HG03520 (cell line): ENCODE results near the gene LYZL2.
A peak's percentile ranks its signal among the peaks of the same experiment; 100 is the strongest.
"Not testable (repeated sequence)": the region's sequence is repeated elsewhere in the genome, so short reads cannot be mapped to it uniquely, and the experiment has no call there.

Experiments
- ATAC-seq: cut with Tn5 transposase; IDR thresholded peaks from one replicate; pipeline ENCODE4 v1.9.1; 2021; ENCODE audit warnings: mild to moderate bottlenecking, moderate library complexity; ENCODE audit not compliant: unreplicated experiment

The LYZL2 gene

GRCh38 chr10:30629653-30630052, at the start of gene LYZL2:
Gene LYZL2 (minus strand): TSS chr10:30629753. CDS start chr10:30626915, 2,838 bp downstream.
- no peak for ATAC-seq

GRCh38 chr10:30677616-30678015, 48.1 kb upstream of the LYZL2 start:
- ATAC-seq: not testable (repeated sequence)

- not testable (repeated sequence) for ATAC-seq
Observed at GRCh38 chr10:30677146-30677545, 47.6 kb upstream of the LYZL2 start.

DNA sequence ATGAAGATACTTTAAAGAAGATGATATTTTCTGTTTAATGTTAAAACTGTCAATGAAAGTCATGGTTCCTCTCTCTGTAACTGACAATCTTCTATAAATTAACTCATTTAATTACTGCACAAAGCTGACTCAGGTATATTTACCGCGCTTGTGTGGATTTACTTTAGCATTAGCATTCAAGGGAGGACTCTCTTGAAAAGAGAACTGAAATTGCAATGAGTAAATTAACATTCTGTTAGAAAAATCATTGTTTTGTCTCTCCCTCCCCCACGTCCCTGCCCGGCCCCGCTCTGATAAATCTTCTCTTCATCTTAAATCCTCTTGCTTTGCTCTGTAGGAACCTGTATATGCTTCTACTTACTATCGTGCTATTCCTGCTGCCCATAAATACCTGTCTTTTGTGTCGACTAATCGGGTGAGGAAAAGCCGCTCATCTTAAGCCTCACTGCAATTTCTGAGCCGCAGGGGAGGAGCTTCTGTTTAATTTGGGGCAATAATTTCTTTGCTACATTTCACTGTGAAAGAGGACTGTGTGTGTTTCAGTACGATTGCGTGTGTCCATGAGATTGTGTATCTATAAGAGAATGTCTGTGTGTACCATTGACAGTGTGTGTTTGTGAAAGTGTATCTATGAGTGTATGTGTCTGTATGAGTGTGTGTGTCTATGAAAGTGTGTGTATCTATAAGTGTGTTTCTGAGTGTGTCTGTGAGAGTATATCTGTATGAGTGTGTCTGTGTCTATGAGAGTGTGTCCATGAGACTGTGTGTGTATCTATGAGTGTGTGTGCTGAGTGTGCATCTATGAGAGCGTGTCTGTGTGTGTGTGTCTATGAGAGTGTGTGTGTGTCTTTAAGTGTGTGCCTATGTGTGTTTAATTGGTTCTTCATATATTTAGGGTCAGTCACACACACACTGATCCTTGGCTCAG, 46.5 kb upstream of the LYZL2 start:
- ATAC-seq: no peak

- ATAC-seq: no peak
Observed at GRCh38 chr10:30674796-30675195, 45.2 kb upstream of the LYZL2 start.

DNA sequence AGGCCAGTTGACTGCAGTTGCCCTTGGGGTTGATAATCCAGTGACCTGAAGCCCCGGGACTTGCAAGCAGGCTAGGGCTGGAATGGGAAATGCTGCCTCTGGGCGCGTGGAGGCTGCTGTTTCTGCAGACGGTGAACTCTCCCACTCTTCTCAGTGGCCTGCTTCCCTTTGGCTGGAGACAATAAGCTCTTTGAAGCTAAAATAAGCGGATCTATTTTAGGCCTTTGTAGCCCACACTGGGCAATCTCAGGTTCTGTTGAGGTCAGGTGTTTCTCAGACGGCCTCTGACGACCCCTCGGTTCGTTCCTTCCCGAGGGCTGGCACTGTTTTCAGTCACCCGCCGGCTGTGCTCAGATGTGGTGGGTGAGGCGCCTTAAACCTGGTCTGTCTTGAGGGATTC, 43.7 kb upstream of the LYZL2 start:
- not testable (repeated sequence) for ATAC-seq

DNA sequence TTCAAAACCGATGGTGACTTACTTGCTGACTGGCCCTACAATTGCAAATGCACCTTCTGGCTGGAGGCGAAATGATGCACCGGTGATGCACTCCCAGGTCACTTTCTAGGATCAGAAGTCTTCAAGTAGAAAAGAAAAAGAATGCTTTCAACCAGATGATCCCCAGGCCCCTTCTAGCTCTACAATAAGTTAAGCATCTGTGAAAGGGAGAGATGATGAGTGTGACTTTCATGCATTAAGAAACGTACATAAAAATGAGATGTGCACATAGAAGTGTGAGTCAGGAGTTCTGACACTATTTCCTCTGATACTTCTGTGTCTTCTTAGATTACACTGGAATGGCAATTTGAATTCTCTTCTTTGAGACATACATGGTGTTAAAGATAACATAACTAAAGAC, 42.8 kb upstream of the LYZL2 start:
- ATAC-seq: not testable (repeated sequence)

GRCh38 chr10:30671026-30671616, 41.6 kb upstream of the LYZL2 start:
- no peak for ATAC-seq

DNA sequence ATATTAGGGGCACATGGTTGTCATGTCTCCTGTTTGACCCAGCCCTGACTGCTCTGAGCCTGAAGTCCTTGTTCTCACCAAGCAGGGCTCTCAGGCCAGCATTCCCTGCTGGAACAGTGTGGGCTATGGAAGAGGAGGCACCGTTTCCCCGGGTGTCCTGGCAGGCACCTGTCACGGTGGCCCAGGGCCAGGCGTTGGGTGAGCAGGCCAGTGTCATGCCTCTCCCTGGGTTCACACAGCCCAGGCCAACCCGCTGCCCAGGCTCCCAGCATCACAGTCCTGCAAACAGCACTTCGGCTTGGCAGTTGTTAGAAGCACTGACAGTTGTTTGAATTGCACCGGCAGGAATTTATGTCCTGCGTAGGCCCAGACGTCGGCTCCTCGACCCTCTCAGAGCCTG, 38.4 kb upstream of the LYZL2 start:
- not testable (repeated sequence) for ATAC-seq

- ATAC-seq: peak; percentile 90
Observed at GRCh38 chr10:30663403-30663802, 33.9 kb upstream of the LYZL2 start.

DNA sequence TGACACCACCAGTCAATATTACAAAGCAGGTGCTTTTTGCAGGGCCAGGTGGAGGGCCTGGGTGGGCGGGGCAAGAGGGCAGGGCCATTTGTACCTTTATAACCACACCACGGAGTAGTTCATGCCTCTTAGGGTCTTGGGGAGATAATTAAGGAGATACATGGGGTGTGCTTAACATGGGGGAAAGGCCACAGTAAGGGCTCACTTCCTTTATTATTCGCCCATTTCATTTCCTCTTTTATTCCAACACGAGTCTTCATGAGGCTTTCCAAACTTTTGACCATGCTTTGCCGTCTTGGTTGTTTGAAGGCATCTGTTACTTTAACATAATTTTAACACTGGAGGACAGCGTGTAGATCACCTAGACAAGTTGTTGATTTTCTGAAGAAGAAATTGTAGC, 33.3 kb upstream of the LYZL2 start:
- no peak for ATAC-seq

DNA sequence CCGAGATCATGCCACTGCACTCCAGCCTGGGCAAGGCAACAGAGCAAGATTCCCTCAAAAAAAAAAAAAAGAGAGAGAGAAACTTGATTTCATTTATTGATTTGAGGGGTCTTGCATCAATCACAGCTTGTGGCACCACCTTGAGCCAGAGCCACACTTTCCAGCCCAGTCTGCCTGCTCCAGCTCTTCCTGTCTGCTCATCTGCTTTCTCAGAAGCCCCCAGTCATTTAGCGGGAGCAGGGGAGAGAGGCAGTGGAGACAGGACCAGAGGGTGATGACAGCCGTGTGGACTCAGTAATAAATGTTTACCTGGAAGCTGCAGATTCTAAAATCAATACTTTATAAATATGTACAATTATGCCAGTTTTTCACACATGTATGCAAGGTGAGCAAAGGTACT, 30.8 kb upstream of the LYZL2 start:
- ATAC-seq: not testable (repeated sequence)

GRCh38 chr10:30656233-30656632, 26.7 kb upstream of the LYZL2 start:
- ATAC-seq: no peak

- not testable (repeated sequence) for ATAC-seq
Observed at GRCh38 chr10:30655001-30655400, 25.4 kb upstream of the LYZL2 start.

GRCh38 chr10:30651470-30652397, 22.2 kb upstream of the LYZL2 start:
- peak; percentile 44 for ATAC-seq

DNA sequence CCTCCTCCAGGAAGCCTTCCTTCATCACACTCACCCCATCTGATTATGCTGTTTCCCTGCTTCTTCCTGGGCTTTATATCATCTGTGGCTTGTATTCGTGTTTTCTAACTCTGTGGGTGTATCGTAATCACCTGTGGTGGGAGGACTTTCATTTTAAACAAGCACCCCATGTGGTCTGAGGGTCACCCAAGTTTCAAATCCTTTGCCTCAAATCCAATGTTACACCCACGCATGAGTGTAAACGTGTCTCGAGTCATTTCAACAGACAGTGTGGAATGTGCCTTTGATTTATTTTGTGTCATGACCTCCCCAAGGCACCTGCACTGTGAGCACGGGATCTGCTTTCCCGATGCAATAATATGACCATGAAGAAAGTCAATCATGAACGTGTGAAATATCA, 17.5 kb upstream of the LYZL2 start:
- no peak for ATAC-seq

DNA sequence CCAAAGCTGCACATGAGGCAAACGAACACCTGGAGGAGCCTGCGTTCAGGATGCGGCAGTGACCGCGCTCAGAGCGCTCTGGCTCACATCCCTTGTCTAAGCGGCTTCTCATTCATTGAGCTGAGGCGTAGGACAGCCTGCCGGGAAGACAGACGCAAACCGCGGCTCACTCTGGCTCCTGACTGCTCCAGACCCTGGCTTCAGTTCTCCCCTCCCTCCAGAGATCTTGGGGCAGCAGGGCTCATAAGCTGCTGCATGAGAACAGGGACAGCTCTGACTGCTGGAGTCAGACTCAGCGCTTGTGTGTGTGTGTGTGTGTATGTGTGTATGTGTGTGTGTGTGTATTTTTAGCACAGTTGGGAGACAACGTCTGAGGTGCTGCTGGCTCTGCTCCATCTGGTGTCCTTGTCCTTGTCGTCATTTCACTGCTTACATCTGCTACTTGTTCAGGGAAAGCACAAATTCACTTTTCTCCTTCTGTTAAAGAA, 15.8 kb upstream of the LYZL2 start:
- ATAC-seq: no peak

DNA sequence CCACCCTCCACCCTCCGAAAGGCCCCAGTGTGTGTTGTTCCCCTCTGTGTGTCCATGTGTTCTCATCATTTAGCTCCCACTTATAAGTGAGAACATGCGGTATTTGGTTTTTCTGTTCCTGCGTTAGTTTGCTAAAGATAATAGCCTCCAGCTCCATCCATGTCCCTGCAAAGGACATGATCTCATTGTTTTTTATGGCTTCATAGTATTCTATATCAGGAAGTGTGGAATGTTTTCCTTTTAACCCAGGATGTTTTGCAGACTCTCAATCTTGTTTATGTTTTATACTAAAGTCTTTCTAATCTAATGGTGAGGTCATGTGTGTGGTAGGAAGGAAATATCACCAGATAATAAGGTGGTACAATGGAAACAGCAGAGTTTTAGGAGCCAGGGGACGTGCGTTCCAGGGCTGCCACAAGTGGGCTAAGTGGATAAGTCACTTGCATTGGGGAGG, 14.9 kb upstream of the LYZL2 start:
- not testable (repeated sequence) for ATAC-seq

DNA sequence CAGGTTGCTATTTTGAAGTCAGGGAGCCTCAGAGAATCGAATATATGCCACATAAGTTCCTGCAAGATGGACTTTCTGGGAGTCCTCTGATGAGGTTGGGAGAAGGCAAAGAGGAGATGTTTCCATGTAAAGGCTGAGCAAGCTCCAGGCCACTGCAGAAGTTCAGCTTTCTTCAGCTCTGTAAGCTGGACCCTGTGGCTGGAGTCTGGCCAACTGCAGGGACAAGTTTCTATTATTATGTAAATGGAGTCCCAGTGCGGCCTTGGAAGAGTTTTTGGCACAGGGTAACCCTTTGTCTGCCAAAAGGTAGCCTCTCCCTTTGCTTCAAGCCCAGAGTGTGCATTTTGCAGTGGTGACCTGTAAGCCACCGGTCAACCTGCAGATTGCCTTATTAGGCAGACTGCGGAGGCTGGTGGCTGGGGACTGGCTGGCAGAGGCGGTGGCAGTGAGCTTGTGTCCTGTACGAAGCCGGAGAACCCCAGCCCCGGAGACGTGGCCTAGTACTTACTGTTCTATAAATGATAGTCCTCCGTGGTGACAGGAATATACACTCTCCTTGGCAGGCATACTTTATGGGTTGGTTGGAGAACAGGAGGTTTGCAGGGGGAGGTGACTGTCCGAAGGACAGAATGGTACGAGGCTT, 14.1 kb upstream of the LYZL2 start:
- ATAC-seq: not testable (repeated sequence)

- ATAC-seq: not testable (repeated sequence)
Observed at GRCh38 chr10:30642856-30643255, 13.3 kb upstream of the LYZL2 start.
